HG03159 (cell line): ENCODE results near the gene ZSCAN26.
"Not testable (repeated sequence)": the region's sequence is repeated elsewhere in the genome, so short reads cannot be mapped to it uniquely, and the experiment has no call there.

Source experiments
- ATAC-seq: cut with Tn5 transposase; IDR thresholded peaks from one replicate; pipeline ENCODE4 v1.9.1; 2021; ENCODE audit warnings: mild to moderate bottlenecking, moderate library complexity; ENCODE audit not compliant: unreplicated experiment

ZSCAN26 gene

DNA sequence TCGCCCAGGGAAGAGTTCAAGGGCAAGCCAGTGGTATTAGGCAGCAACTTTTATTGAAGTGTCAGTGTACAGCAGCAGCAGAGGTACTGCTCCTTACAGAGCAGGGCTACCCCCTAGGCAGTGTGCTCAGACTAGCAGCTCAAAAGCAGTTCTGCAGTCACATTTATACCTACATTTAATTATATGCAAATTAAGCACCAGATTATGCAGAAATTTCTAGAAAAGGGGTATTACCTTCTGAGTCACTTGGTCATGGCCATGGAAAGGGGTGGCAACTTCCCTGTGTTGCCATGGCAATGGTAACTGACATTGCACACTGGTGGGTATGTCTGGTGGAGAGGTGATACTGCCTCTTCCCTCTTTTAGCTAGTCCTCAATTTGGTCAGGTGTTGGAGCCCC, 12.8 kb upstream of the ZSCAN26 start:
- no peak for ATAC-seq

DNA sequence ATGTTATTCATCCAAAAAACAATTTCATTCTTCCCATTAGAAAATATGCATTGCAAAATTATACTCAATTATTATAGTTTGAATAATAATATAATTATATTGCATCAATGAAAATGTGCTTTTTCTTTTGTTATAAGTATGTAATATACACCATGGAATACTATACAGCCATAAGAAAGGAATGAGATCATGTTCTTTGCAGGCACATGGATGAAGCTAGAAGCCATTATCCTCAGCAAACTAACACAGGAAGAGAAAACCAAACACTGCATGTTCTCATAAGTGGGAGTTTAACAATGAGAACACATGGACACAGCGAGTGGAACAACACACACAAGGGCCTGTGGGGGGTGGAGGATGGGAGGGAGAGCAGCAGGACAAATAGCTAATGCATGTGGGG, 9.9 kb upstream of the ZSCAN26 start:
- ATAC-seq: no peak

DNA sequence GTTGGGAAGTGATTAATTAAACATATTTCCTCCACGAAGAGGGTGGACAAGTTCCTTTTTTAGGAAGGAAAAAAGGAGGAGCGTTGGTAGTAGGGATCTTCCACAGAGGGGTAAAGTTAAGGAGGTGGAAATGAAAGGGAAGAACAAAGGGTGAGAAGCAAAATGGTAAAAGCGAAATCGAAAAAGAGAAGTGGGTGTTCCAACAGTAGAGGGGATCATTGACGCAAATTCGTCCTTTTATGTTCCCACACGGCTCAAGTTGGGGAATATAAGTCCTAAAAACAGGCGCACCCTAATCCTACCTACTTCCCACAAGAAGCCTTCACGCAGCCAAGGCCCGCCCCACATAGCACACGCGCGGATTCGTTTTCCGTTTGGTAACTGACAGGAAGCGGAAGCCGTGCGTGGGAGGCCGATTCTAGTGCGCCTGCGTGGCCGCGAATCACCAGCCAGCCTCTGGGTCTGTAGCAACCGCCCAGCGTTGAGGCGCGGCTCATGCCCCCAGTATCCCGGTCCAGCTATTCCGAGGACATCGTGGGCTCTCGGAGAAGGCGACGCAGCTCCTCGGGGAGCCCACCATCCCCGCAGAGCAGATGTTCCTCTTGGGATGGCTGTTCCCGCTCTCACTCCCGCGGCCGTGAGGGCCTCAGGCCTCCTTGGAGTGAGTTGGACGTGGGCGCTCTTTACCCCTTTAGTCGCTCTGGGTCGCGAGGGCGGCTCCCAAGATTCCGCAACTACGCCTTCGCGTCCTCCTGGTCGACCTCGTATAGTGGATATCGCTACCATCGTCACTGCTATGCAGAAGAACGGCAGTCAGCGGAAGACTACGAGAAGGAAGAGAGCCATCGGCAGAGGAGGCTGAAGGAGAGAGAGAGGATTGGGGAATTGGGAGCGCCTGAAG, 7.8 kb upstream of the ZSCAN26 start, which contains the start of gene NKAPL:
Gene NKAPL, plus strand, starts transcription at position 421 of the 901 bp plus-strand sequence. Its CDS starts 75 bp downstream, at position 496.
- no peak for ATAC-seq

DNA sequence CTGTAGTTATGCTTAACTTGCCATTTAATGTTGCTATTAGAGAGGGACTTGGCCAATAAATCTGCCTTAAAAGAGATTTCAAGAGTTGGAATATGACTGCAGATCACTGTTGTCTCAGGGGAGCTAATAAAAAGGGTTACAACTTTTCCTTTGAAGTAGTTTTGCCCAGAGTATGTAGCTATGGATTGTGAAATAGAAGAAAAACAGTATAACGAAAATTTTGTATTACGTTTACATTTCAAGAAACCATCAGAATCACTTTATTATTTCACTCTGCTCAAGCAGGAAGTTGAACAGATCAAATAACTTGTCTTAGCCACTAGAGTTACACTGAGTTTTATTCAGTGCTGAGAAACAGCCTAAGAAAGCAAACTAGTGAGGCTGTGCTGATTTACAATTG, 3.0 kb upstream of the ZSCAN26 start:
- no peak for ATAC-seq

DNA sequence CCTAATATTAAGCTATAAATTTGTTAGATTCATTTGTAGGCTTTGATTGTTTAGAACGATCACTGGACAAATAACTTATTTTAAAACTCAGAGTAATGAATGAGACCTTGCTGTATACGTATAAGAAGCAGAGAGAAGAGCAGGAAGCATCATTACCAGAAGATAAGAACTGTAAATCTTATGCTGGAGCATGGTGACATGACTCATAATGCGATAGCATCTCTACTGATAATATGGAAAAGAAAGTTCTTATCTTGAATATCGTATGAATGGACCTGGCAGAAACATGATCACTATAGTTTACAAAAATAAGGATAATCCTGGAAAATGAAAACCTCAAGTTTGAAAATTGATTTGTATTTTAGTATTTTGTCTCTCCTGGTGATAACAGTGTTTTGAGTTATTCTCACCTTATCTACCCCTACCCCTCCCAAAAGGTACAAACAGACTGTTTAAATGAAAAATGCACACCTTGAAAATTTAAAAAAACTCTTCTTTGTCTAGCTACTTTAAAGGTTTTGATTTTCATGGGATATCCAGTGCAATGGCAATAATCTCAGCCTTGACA, 2.0 kb upstream of the ZSCAN26 start:
- ATAC-seq: no peak

DNA sequence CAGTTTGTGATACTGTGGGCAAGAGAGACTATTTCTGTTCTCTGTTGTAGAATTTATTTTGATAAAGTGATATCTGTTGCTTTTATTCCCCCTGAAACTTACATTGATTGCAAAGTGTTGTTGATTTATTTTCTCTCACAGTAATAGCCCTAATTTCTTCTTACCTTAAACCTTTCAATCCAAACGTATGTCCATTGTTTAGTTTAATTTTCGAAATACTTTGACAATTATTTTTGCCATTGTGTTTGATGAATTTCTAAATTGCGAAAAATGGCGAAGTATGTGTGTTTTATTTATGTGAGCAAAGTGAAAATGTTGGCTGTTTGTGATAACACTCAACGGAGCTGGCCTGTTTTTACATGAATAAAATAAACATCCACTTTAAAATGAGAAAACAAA, 381 bp upstream of the ZSCAN26 start:
- no peak for ATAC-seq

DNA sequence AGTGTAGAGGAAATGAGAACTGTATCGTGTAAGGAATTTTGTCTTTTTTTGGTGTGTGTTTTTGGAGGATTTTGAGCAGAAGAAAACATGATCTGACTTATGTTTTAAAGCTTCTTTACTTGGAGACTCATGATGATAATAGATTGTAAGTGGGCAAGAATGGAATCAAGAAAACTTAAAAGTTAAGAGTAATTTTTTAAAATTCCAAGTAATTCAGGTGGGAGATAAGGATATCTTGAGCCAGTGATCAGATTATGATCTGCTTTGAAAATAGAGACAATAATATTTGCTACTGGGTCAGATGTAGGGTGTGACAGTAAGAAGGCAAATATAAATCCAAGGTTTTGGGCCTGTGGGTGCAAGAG, 734 bp downstream of the ZSCAN26 start:
- ATAC-seq: no peak

DNA sequence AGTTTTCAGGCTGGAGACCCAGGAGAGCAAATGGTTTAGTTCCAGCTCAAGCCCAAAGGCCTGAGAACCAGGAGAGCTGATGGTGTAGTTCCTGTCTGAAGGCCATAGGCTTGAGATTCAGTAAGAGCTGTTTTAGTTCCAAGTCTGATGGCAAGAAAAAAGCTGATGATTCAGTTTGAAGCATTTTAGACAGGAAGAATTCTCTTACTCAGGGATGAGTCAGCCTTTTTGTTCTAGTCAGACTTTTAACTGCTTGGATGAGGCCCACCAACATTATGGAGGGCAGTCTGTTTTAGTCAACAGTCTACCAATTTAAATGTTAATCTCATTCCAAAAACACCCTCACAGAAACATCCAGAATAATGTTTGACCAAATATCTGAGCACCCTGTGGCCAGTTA, 2.5 kb downstream of the ZSCAN26 start:
- no peak for ATAC-seq

DNA sequence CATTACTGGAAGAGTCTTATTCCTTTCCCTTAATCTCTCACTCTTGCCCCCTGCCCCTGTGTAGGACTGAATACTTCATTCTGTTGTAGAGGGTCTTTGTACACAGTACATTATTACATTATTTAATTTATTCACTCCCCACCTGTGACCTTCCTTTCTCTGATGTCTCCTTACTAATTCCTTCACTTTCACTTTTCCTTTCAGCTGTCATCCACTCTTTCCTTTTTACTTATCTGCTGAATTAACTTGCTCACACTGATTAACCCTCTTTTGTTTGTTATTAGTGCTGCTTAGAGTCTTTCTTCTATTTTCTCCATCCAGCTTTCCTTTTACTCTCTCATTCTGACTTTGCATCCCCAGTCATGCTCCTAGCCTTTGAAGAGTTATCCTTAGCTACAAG, 7.9 kb downstream of the ZSCAN26 start:
- ATAC-seq: no peak

DNA sequence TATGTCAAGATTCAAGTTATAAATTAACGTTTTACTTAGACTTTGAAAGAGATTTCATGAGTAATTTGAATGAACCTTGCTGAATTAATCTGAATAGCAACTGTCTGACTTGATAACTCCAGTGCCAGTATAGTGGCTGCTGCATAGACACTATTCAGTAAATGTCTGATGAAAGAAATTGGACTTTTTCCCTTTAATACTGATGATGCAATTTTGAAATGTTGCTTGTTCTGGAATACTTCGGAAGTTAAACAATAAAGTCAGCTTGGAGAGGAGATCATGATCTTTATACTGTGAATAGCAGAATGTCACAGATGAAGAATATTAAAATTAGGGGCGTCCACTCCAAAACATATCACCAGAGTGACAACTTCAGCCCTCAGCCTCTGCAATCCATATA, 10.8 kb downstream of the ZSCAN26 start:
- ATAC-seq: no peak

DNA sequence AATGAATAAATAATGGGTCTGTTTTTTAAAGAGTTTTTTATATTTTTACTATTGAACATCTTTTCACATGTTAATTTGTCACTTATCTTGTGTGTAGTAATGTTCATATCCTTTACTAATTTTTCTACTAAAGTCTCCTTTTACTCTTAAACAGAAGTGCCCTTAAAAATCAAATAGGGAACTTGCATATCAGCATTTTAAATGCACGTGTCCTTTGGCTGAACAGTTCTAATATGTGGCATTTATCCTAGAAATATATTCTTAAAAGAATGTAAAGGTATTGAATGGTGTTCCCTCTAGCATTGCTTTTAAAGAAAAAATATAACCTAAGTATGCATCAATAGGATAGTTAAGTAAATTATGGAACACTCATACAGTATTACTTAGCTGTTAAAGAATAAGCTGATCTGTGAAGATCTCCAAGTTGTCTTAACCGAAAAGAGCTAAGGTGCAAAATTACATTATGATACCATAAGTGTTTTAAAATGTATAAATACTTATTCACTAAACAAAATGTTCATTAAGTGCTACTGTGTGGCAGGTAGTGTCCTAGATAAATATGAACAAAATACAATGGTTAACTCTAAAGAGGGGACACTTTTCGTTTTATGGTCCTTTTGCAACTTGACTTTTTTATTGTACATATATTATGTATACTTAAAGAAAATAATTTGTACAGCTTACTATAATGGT, 13.8 kb downstream of the ZSCAN26 start:
- ATAC-seq: no peak

DNA sequence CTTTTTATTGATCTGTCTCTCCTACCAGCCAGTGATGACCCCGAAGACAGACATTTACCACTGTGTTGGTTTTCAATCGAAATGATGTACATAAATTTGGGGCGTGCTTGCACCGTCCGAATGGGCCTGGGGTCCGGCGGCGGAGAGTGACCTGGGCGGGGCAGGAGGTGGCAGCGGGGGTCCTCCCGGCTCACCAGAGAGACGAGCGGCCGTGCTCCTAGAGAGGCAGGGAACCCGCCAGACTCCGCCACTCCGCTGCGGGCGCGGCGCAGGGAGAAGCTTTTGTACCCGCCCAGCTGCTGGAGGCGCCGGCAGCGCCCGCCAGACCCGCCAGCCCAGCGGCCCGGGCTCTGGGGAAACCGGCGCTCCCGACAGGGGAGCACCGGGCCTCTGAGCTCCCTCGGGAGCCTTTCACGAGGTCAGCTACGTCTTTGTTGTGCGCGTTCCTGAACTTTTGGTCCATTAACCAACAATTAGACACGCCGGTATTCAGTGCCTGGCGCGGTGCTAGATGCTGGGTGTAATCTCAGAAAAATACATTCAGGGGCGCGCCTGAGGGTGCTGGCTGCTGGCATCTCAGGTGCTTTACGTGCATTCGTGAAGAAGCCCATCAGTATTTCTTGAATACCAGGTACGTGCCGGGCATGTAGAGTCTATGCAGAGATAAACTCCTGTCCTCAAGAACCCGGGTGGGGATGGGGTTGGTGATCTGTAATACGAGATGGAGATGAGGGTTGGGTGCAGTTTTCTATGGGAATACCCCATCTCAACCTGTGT, 14.5 kb downstream of the ZSCAN26 start, which contains the start of gene PGBD1:
Gene PGBD1, plus strand, starts transcription at position 285 of the 777 bp plus-strand sequence. CDS start 2,242 bp downstream, outside the sequence.
- ATAC-seq: peak; percentile 70

DNA sequence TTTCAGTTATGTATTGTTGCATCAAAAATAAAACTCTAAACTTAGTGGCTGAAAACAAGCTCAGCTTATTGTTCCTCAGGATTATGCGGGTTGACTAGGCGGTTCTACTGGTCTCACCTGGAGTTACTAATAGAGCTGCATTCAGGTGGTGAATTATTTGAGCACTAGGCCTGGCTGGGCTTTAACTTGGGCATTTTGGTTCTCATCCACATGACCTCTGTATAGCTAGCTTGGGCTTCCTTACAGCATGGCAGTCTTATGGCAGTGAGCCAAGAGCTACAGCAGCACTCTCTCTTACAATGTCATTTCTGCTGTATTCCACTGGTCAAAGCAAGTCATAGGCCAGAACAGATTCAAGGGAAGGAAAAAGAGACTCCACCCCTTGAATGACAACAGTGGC, 16.0 kb downstream of the ZSCAN26 start:
- ATAC-seq: no peak

DNA sequence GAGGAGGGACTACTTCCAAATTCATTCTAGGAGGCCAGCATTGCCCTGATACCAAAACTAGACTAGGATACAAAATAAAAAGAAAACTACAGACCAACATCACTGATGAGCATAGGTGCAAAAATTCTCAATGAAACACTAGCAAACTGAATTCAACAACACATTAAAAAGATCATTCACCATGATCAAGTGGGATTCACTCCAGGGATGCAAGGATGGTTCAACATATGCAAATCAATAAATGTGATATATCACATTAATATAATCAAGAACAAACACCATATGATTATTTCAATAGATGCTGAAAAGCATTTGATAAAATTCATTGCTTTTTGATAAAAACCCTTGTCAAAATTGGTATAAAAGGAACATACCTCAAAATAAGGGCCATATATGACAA, 24.6 kb downstream of the ZSCAN26 start:
- ATAC-seq: no peak

DNA sequence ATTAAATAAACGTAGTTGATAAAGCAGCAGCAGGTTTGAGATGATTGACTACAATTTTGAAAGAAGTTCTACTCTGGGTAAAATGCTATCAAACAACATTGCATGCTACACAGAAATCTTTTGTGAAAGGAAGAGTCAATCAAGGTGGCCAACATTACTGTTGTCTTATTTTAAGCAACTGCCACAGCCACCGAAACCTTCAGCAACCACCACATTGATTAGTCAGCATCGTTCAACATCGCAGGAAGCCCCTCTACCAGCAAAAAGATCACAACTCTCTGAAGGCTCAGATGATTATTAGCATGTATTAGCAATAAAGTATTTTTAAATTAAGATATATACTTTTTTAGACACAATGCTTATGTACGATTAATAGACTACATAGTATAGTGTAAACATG, 28.4 kb downstream of the ZSCAN26 start:
- no peak for ATAC-seq

DNA sequence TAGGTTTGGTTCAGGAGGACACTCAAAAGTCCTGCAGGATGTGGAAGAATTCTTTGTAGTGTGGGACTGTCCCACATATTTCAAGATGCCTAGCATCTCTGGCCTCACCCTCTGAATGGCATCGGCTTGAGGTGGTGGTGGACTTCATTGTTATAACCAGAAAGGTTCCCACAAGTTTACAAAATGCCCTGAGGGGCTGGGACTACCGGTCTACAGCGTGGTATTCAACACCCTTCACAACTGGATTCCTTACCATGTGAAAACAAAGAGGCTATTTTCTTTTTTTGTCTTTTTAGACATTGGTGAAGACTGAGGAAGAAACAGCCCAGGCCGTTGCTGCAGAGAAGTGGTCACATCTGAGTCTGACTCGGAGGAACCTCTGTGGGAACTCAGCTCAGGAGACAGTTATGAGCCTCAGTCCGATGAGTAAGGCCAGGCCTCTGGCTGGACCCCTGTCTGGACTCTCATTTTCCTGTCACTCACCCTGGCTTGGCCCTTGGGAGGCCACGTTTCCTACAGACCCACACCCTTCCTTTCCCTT, 29.6 kb downstream of the ZSCAN26 start:
- ATAC-seq: no peak

DNA sequence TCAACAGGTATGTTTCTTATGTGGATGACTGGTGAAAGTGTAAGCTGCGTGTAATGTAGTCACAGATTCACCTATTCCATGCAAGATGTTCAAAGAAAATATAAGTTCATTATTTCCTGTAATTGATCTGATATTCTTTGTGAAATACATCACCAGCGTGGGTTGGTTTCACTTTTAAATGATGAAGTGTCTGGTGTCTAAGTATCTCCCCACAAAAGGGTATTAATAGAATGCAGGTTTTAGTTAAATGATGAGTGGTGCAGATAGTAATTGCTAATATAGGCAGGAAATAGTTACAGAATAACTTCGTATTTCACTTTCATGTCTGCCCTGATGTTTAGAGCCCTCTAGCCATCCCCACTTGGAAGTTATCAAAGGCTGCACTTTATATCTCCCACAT, 36.6 kb downstream of the ZSCAN26 start:
- ATAC-seq: peak; percentile 86

DNA sequence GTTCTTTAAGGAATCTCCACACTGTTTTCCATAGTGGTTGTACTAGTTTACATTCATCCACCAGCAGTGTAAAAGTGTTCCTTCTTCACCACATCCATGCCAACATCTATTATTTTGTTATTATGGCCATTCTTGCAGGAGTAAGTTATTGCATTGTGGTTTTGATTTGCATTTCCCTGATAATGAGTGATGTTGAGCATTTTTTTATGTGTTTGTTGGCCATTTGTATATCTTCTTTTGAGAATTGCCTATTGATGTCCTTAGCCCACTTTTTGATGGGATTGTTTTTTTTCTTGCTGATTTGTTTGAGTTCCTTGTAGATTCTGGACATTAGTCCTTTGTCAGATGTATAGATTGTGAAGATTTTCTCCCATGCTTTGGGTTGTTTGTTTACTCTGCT, 39.4 kb downstream of the ZSCAN26 start:
- not testable (repeated sequence) for ATAC-seq

DNA sequence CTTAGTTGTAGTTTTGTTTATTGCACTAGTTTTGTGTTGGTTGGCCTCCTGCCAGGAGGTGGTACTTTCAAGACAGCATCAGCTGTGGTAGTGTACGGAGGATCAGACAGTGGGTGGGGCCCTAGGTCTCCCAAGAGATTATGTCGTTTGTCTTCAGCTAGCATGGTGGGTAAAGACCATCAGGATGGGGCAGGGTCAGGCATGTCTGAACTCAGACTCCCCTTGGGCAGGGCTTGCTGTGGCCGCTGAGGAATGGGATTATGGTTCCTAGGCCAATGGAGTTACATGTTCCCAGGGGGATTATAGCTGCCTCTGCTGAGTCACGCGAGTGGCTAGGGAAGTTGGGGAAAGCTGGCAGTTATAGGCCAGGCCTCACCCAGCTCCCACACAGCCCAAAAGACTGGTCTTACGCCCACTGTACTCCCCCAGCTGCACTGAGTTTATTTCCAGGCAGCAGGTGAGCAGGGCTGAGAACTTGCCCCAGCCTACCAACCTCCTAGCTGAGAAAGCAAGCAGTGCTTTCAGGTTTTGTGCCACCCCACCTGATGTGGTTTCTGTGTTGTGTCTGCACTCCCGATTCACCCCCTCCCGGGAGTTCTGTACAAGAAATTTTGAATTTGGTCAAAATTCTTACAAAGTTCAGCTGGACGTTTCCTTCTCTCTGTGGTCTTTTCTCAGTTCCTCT, 44.3 kb downstream of the ZSCAN26 start:
- ATAC-seq: no peak

DNA sequence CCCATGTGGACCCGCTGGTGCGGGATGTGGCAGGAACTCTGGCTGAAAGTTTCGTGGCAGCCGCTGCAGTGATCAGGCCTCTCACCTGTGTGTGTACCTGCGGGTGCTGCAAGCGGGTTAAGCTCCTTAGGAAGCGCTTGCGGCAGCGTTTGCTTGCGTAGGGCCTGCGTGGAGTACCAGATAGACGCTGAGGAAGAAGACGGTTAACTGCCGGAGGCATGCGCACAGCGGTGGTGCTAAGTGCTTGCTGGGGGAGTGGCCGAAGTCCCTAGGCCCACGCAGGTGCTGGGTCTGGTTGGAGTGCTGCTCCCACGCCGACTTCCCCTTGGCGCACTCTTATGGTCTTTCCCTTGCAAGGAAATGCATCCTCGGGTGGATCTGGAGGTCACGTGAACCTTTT, 46.0 kb downstream of the ZSCAN26 start:
- ATAC-seq: no peak
